SU-DHL-6 (cell line): ENCODE results near the gene PRND.

Experiments used
- H2AFZ ChIP-seq: fragments of 200-600 bp; sonication (generic); 2 replicates; pipeline ENCODE4 v1.6.1; 2014; ENCODE audit warnings: low read depth, mild to moderate bottlenecking, moderate library complexity, mixed read lengths, antibody characterized with exemption, low read length; ENCODE audit not compliant: severe bottlenecking
- H3F3A ChIP-seq: fragments of 200-600 bp; shearing (Covaris generic); 2 replicates; pipeline ENCODE4 v1.6.0; 2016; ENCODE audit warnings: antibody characterized with exemption, mild to moderate bottlenecking; ENCODE audit not compliant: insufficient read depth
- H3K27ac ChIP-seq: fragments of 200-600 bp; sonication (generic); 2 replicates; pipeline ENCODE4 v1.5.1; 2016; ENCODE audit warnings: low read depth, mild to moderate bottlenecking, low read length, moderate library complexity, mixed read lengths
- H3K27me3 ChIP-seq: fragments of 200-600 bp; sonication (generic), shearing (Covaris generic); 2 replicates; pipeline ENCODE4 v1.6.0; 2014; ENCODE audit warnings: mild to moderate bottlenecking, low read length
- H3K36me3 ChIP-seq: fragments of 200-600 bp; sonication (generic); 2 replicates; pipeline ENCODE4 v1.6.1; 2014; ENCODE audit warnings: mild to moderate bottlenecking, low read length, mixed read lengths
- H3K4me2 ChIP-seq: fragments of 300-600, 200-600 bp; shearing (Covaris generic), sonication (generic); 2 replicates; pipeline ENCODE4 v1.6.0; 2014; ENCODE audit warnings: low read length, low read depth, mild to moderate bottlenecking; ENCODE audit not compliant: poor library complexity, severe bottlenecking
- H3K4me3 ChIP-seq: fragments of 200-600 bp; sonication (generic); 2 replicates; pipeline ENCODE4 v1.5.1; 2014; ENCODE audit warnings: antibody characterized with exemption, low read length, mild to moderate bottlenecking, mixed read lengths; ENCODE audit not compliant: insufficient read depth, poor library complexity, severe bottlenecking
- H3K79me2 ChIP-seq: fragments of 200-600 bp; sonication (generic); 2 replicates; pipeline ENCODE4 v1.6.1; 2014; ENCODE audit warnings: mild to moderate bottlenecking, low read length, moderate library complexity; ENCODE audit not compliant: insufficient read depth
- H3K9ac ChIP-seq: fragments of 200-600 bp; sonication (generic); 2 replicates; pipeline ENCODE4 v1.7.0; 2014; ENCODE audit warnings: mild to moderate bottlenecking, low read length
- H3K9me2 ChIP-seq: fragments of 200-600 bp; sonication (generic); replicated peaks from 2 replicates; pipeline ENCODE4 v1.6.1; 2014; ENCODE audit warnings: low read length; ENCODE audit not compliant: insufficient read depth
- H3K9me3 ChIP-seq: fragments of 200-600 bp; sonication (generic); 2 replicates; pipeline ENCODE4 v1.6.1; 2014; ENCODE audit warnings: low read length, mixed read lengths; ENCODE audit not compliant: insufficient read depth
- H4K20me1 ChIP-seq: fragments of 200-600 bp; sonication (generic); 2 replicates; pipeline ENCODE4 v1.6.1; 2014; ENCODE audit warnings: low read depth, mild to moderate bottlenecking, antibody characterized with exemption, low read length, moderate library complexity, mixed read lengths
- CTCF ChIP-seq: fragments of 200-600 bp; sonication (generic); IDR thresholded peaks from one replicate; pipeline ENCODE4 v1.5.1; 2017; ENCODE audit warnings: antibody characterized with exemption, mild to moderate bottlenecking, low read length, moderate library complexity; ENCODE audit not compliant: insufficient read depth, poor library complexity, severe bottlenecking
- EZH2phosphoT487 ChIP-seq: fragments of 200-600 bp; sonication (generic), shearing (Covaris generic); conservative IDR thresholded peaks from 2 replicates; pipeline ENCODE4 v1.6.1; 2018; ENCODE audit warnings: mild to moderate bottlenecking, antibody characterized with exemption, low read length, moderate library complexity, mixed read lengths

Gene PRND

DNA sequence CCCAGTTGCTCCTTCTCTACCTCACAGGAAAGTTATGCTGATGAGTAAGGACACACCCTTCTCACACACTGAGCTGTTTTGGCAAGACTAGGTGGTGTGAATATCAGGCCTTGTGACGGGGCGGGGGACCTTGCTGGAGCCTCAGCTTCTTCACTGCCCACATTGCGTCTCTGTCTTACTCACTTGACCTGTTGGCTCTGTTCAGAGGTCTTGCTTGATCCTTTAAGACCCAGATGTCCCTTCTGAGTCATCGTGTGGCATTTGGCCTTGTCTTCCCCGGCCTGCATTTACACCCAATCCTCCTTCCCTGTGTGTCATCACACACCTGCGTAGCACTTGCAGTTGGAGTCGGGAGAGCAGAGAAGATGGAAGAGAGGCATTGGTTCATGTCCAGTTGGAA lies 8.3 kb upstream of the PRND start:
- Histone ChIP-seq H3F3A (no peaks in the 10 kb centered on the region), H3K79me2 (no peaks in the 10 kb centered on the region), H2AFZ (no peak overlapping the region), H3K9ac (no peak overlapping the region), H3K27ac (no peak overlapping the region), H3K27me3 (no peaks in the 10 kb centered on the region), H3K9me2 (no peaks in the 10 kb centered on the region), H3K36me3 (no peaks in the 10 kb centered on the region), H3K9me3 (no peaks in the 10 kb centered on the region), H4K20me1 (no peaks in the 10 kb centered on the region), H3K4me2 (no peak overlapping the region), H3K4me3 (no peak overlapping the region)
- no peak for TF ChIP-seq EZH2phosphoT487
- no peak for TF ChIP-seq CTCF

DNA sequence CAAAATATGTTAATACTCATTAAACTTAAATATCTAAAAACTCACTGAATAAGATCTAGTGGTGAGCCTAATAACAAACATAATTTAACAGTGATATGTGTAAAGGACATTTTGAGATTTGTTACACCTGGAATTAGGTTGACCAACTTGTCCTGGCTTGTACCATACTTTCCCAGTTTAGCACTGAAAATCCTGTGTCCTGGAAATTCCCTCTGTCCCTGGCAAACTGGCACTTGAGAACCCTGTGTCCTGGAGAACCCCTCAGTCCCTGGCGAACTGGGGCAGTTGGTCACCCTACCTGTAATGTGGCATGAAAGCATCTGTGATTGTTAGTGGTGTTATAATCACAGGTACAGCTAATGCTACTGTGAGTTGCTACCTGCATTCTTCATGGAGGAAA lies 6.9 kb upstream of the PRND start:
- H3K27me3 ChIP-seq, result no peaks in the 10 kb centered on the region
- no peak overlapping the region for H3K9ac ChIP-seq
- no peak overlapping the region for H3K4me3 ChIP-seq
- TF ChIP-seq CTCF, result no peak
- TF ChIP-seq EZH2phosphoT487, result no peak
- no peak overlapping the region for H3K27ac ChIP-seq
- H3K4me2 ChIP-seq, result no peak overlapping the region
- no peaks in the 10 kb centered on the region for H3K9me3 ChIP-seq
- H4K20me1 ChIP-seq, result no peaks in the 10 kb centered on the region
- H3K9me2 ChIP-seq, result no peaks in the 10 kb centered on the region
- H3F3A ChIP-seq, result no peaks in the 10 kb centered on the region
- H3K36me3 ChIP-seq, result no peaks in the 10 kb centered on the region
- no peaks in the 10 kb centered on the region for H3K79me2 ChIP-seq
- H2AFZ ChIP-seq, result no peak overlapping the region

GRCh38 chr20:4717816-4718570 lies 3.7 kb upstream of the PRND start:
- no peak overlapping the region for H3K4me2 ChIP-seq
- H3K79me2 ChIP-seq, result no peaks in the 10 kb centered on the region
- no peak overlapping the region for H3K4me3 ChIP-seq
- no peak overlapping the region for H3K27ac ChIP-seq
- no peaks in the 10 kb centered on the region for H4K20me1 ChIP-seq
- H3K27me3 ChIP-seq, result no peaks in the 10 kb centered on the region
- no peaks in the 10 kb centered on the region for H3K9me3 ChIP-seq
- TF ChIP-seq EZH2phosphoT487, result no peak
- no peak for TF ChIP-seq CTCF
- no peak overlapping the region for H2AFZ ChIP-seq
- H3K9ac ChIP-seq, result no peak overlapping the region
- H3F3A ChIP-seq, result no peaks in the 10 kb centered on the region
- no peaks in the 10 kb centered on the region for H3K9me2 ChIP-seq
- H3K36me3 ChIP-seq, result no peaks in the 10 kb centered on the region
